Measurements from ENCODE around the gene RFWD3. TPM values are rescaled to one million over a fixed set of nuclear protein-coding genes. Genes with fewer than 3 reads are reported as not detected.
"Not testable (repeated sequence)": the region's sequence is repeated elsewhere in the genome, so short reads cannot be mapped to it uniquely, and the experiment has no call there.

The RFWD3 gene
- 31.7 and 35.5 TPM in 2 replicates for total RNA-seq

- peak; percentile 97 for DNase-seq (ENCODE audit: low read depth, low spot score)
Measured at GRCh38 chr16:74666425-74667254, at the start of gene RFWD3. TSS of gene RFWD3 (minus strand) at chr16:74666877. CDS start at chr16:74661449, 5,428 bp downstream.

- no peak for DNase-seq (ENCODE audit: low read depth, low spot score)
Measured at GRCh38 chr16:74716355-74716754, 49.7 kb upstream of the RFWD3 start.

- no peak for DNase-seq (ENCODE audit: low read depth, low spot score)
Measured at GRCh38 chr16:74713876-74714275, 47.2 kb upstream of the RFWD3 start.

GRCh38 chr16:74713325-74713724, 46.6 kb upstream of the RFWD3 start:
- no peak for DNase-seq (ENCODE audit: low read depth, low spot score)

GRCh38 chr16:74711938-74712337, 45.3 kb upstream of the RFWD3 start:
- DNase-seq (ENCODE audit: low read depth, low spot score), result no peak

- no peak for DNase-seq (ENCODE audit: low read depth, low spot score)
Measured at GRCh38 chr16:74710401-74710800, 43.7 kb upstream of the RFWD3 start.

GRCh38 chr16:74709441-74709877, 42.8 kb upstream of the RFWD3 start:
- DNase-seq (ENCODE audit: low read depth, low spot score), result peak; percentile 15

GRCh38 chr16:74700438-74701225, 34.0 kb upstream of the RFWD3 start, which contains the start of gene MLKL:
TSS of gene MLKL (minus strand) at chr16:74700862. CDS start at chr16:74695757, 5,105 bp downstream.
- DNase-seq (ENCODE audit: low read depth, low spot score), result peak; percentile 15

GRCh38 chr16:74700116-74700437, 33.4 kb upstream of the RFWD3 start:
- DNase-seq (ENCODE audit: low read depth, low spot score), result no peak

GRCh38 chr16:74699666-74700065, 33.0 kb upstream of the RFWD3 start:
- no peak for DNase-seq (ENCODE audit: low read depth, low spot score)

GRCh38 chr16:74698222-74698621, 31.5 kb upstream of the RFWD3 start:
- DNase-seq (ENCODE audit: low read depth, low spot score), result no peak

GRCh38 chr16:74695450-74696422, 29.1 kb upstream of the RFWD3 start:
- peak; percentile 75 for DNase-seq (ENCODE audit: low read depth, low spot score)

- DNase-seq (ENCODE audit: low read depth, low spot score), result no peak
Measured at GRCh38 chr16:74691093-74691855, 24.6 kb upstream of the RFWD3 start.

- no peak for DNase-seq (ENCODE audit: low read depth, low spot score)
Measured at GRCh38 chr16:74682556-74682955, 15.9 kb upstream of the RFWD3 start.

- DNase-seq (ENCODE audit: low read depth, low spot score), result no peak
Measured at GRCh38 chr16:74680681-74681080, 14.0 kb upstream of the RFWD3 start.

- DNase-seq (ENCODE audit: low read depth, low spot score), result no peak
Measured at GRCh38 chr16:74679983-74680382, 13.3 kb upstream of the RFWD3 start.

- no peak for DNase-seq (ENCODE audit: low read depth, low spot score)
Measured at GRCh38 chr16:74677868-74678267, 11.2 kb upstream of the RFWD3 start.

- DNase-seq (ENCODE audit: low read depth, low spot score), result no peak
Measured at GRCh38 chr16:74673876-74674275, 7.2 kb upstream of the RFWD3 start.

GRCh38 chr16:74668877-74669276, 2.2 kb upstream of the RFWD3 start:
- not testable (repeated sequence) for DNase-seq (ENCODE audit: low read depth, low spot score)

- no peak for DNase-seq (ENCODE audit: low read depth, low spot score)
Measured at GRCh38 chr16:74667255-74667700, 601 bp upstream of the RFWD3 start.

All from pulmonary artery endothelial cell (primary cell).